Measurements from ENCODE around the gene IL17REL. TPM values are rescaled to one million over a fixed set of nuclear protein-coding genes. Genes with fewer than 3 reads are reported as not detected.

IL17REL gene
- not detected for total RNA-seq

GRCh38 chr22:50012211-50013181, at the start of gene IL17REL:
TSS of gene IL17REL (minus strand) at chr22:50012765. CDS start at chr22:50012646, 119 bp downstream.
- no peaks in the 10 kb centered on the region for H3K9me3 ChIP-seq (ENCODE audit: low read depth, low read length)
- H3K4me3 ChIP-seq (ENCODE audit: low read length) = no peak within 1 kb of the TSS
- peaks cover 9% of the 10 kb centered on the region for H3K27me3 ChIP-seq (ENCODE audit: insufficient read depth, low read length)
- H3K4me1 ChIP-seq (ENCODE audit: insufficient read depth, low read length) = peaks cover 19% of the 10 kb centered on the region

- Histone ChIP-seq H3K27me3 (ENCODE audit: insufficient read depth, low read length) (peaks cover 5% of the 10 kb centered on the region), H3K4me1 (ENCODE audit: insufficient read depth, low read length) (no peaks in the 10 kb centered on the region), H3K9me3 (ENCODE audit: low read depth, low read length) (no peaks in the 10 kb centered on the region), H3K4me3 (ENCODE audit: low read length) (no peak overlapping the region)
These were observed 49.3 kb upstream of the IL17REL start for GRCh38 chr22:50061824-50062355.

GRCh38 chr22:50061141-50061823, 48.7 kb upstream of the IL17REL start:
- Histone ChIP-seq H3K27me3 (ENCODE audit: insufficient read depth, low read length) (peaks cover 5% of the 10 kb centered on the region), H3K9me3 (ENCODE audit: low read depth, low read length) (no peaks in the 10 kb centered on the region), H3K4me1 (ENCODE audit: insufficient read depth, low read length) (no peaks in the 10 kb centered on the region), H3K4me3 (ENCODE audit: low read length) (no peak overlapping the region)

GRCh38 chr22:50060441-50061140, 48.0 kb upstream of the IL17REL start:
- Histone ChIP-seq H3K27me3 (ENCODE audit: insufficient read depth, low read length) (peaks cover 5% of the 10 kb centered on the region), H3K4me3 (ENCODE audit: low read length) (no peak overlapping the region), H3K4me1 (ENCODE audit: insufficient read depth, low read length) (no peaks in the 10 kb centered on the region), H3K9me3 (ENCODE audit: low read depth, low read length) (no peaks in the 10 kb centered on the region)

GRCh38 chr22:50059881-50060262, 47.3 kb upstream of the IL17REL start:
- Histone ChIP-seq H3K27me3 (ENCODE audit: insufficient read depth, low read length) (peaks cover 5% of the 10 kb centered on the region), H3K4me1 (ENCODE audit: insufficient read depth, low read length) (no peaks in the 10 kb centered on the region), H3K9me3 (ENCODE audit: low read depth, low read length) (no peaks in the 10 kb centered on the region), H3K4me3 (ENCODE audit: low read length) (no peak overlapping the region)

- H3K4me3 ChIP-seq (ENCODE audit: low read length) = no peak overlapping the region
- no peaks in the 10 kb centered on the region for H3K4me1 ChIP-seq (ENCODE audit: insufficient read depth, low read length)
- H3K27me3 ChIP-seq (ENCODE audit: insufficient read depth, low read length) = peaks cover 5% of the 10 kb centered on the region
- no peaks in the 10 kb centered on the region for H3K9me3 ChIP-seq (ENCODE audit: low read depth, low read length)
These were observed 46.6 kb upstream of the IL17REL start for GRCh38 chr22:50058906-50059880.

- no peaks in the 10 kb centered on the region for H3K9me3 ChIP-seq (ENCODE audit: low read depth, low read length)
- no peak within 1 kb of the TSS for H3K4me3 ChIP-seq (ENCODE audit: low read length)
- H3K27me3 ChIP-seq (ENCODE audit: insufficient read depth, low read length) = peaks cover 5% of the 10 kb centered on the region
- no peaks in the 10 kb centered on the region for H3K4me1 ChIP-seq (ENCODE audit: insufficient read depth, low read length)
These were observed 45.7 kb upstream of the IL17REL start, which contains the start of gene TTLL8 for GRCh38 chr22:50058061-50058905. TSS of gene TTLL8 (minus strand) at chr22:50058298.

GRCh38 chr22:50057278-50058060, 44.9 kb upstream of the IL17REL start:
- Histone ChIP-seq H3K9me3 (ENCODE audit: low read depth, low read length) (no peaks in the 10 kb centered on the region), H3K4me3 (ENCODE audit: low read length) (no peak overlapping the region), H3K4me1 (ENCODE audit: insufficient read depth, low read length) (no peaks in the 10 kb centered on the region), H3K27me3 (ENCODE audit: insufficient read depth, low read length) (peaks cover 5% of the 10 kb centered on the region)

GRCh38 chr22:50056214-50056972, 43.8 kb upstream of the IL17REL start:
- H3K4me1 ChIP-seq (ENCODE audit: insufficient read depth, low read length) = no peaks in the 10 kb centered on the region
- peaks cover 5% of the 10 kb centered on the region for H3K27me3 ChIP-seq (ENCODE audit: insufficient read depth, low read length)
- no peaks in the 10 kb centered on the region for H3K9me3 ChIP-seq (ENCODE audit: low read depth, low read length)
- no peak overlapping the region for H3K4me3 ChIP-seq (ENCODE audit: low read length)

- no peaks in the 10 kb centered on the region for H3K4me1 ChIP-seq (ENCODE audit: insufficient read depth, low read length)
- no peak overlapping the region for H3K4me3 ChIP-seq (ENCODE audit: low read length)
These were observed 41.3 kb upstream of the IL17REL start for GRCh38 chr22:50053861-50054260.

GRCh38 chr22:50051930-50052329, 39.4 kb upstream of the IL17REL start:
- Histone ChIP-seq H3K27me3 (ENCODE audit: insufficient read depth, low read length) (no peaks in the 10 kb centered on the region), H3K4me1 (ENCODE audit: insufficient read depth, low read length) (no peaks in the 10 kb centered on the region)

More at GRCh38 chr22:50053861-50054260, 41.3 kb upstream of the IL17REL start:
- Histone ChIP-seq H3K9me3 (ENCODE audit: low read depth, low read length) (no peaks in the 10 kb centered on the region), H3K27me3 (ENCODE audit: insufficient read depth, low read length) (peaks cover 5% of the 10 kb centered on the region)

More at GRCh38 chr22:50051930-50052329, 39.4 kb upstream of the IL17REL start:
- no peaks in the 10 kb centered on the region for H3K9me3 ChIP-seq (ENCODE audit: low read depth, low read length)
- no peak overlapping the region for H3K4me3 ChIP-seq (ENCODE audit: low read length)

All from mononuclear cell (primary cell).